ENCODE measurements around the gene ISLR. TPM values are rescaled to one million over a fixed set of nuclear protein-coding genes. Genes with fewer than 3 reads are reported as not detected.

Gene ISLR
- total RNA-seq, 1 experiment from 2014 or later: not detected

DNA sequence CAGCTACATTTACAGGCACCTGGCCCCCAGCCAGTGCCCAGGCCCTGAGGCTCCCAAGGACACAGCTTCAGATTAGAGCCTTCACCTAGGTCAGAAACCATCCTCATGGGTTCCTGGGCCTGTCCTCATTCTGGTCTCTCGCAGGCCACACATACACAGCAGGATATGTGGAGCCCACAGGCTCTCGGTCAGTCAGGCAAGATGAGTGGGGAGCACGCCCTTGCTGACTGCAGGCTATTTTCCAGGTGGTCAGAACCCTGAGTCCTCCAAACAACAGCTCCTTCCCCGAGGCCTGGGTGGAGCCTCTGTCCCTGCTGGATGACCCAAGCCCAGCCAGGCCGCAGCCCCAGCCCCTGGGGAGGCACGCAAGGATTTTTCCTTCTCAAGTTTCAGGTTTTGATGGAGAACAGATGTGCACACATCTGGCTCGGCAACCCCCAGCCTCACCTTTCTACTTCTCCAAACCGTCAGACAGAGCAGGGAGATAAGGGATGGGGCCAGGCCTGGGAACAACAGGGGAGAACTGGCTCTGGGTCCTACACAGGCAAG, 27.4 kb downstream of the ISLR start:
- POLR2A ChIA-PET (ENCODE audit: unreplicated experiment): no interaction called here
- Histone ChIP-seq H3K4me1 (ENCODE audit: insufficient read depth, low read length) (peaks cover 60% of the 10 kb centered on the region), H3K79me2 (ENCODE audit: low read length) (no peaks in the 10 kb centered on the region), H3K27me3 (ENCODE audit: low read length) (no peaks in the 10 kb centered on the region), H3K36me3 (ENCODE audit: low read depth, low read length) (no peaks in the 10 kb centered on the region), H2AFZ (ENCODE audit: low read length) (no peak overlapping the region), H3K9ac (ENCODE audit: low read length) (peak overlapping the region; percentile 31), H4K20me1 (ENCODE audit: low read length) (no peaks in the 10 kb centered on the region), H3K9me3 (ENCODE audit: low read length) (no peaks in the 10 kb centered on the region), H3F3A (ENCODE audit: low read length, unreplicated experiment) (no peaks in the 10 kb centered on the region), H3K27ac (ENCODE audit: low read length) (peak overlapping the region; percentile 80), H3K4me3 (ENCODE audit: low read length) (no peak overlapping the region), H3K9me2 (replicated peaks; ENCODE audit: low read length) (no peaks in the 10 kb centered on the region), H3K4me2 (ENCODE audit: low read length) (peak overlapping the region; percentile 49)
- peak; percentile 5; the same call in 1 of the 2 replicates for ATAC-seq
- TF ChIP-seq EZH2 (IDR thresholded peaks at IDR 0.05; ENCODE audit: low read length, unreplicated experiment) (no peak), EZH2phosphoT487 (IDR thresholded peaks at IDR 0.05; ENCODE audit: borderline replicate concordance, low read length) (no peak)
- TF ChIP-seq, protein P1, sequence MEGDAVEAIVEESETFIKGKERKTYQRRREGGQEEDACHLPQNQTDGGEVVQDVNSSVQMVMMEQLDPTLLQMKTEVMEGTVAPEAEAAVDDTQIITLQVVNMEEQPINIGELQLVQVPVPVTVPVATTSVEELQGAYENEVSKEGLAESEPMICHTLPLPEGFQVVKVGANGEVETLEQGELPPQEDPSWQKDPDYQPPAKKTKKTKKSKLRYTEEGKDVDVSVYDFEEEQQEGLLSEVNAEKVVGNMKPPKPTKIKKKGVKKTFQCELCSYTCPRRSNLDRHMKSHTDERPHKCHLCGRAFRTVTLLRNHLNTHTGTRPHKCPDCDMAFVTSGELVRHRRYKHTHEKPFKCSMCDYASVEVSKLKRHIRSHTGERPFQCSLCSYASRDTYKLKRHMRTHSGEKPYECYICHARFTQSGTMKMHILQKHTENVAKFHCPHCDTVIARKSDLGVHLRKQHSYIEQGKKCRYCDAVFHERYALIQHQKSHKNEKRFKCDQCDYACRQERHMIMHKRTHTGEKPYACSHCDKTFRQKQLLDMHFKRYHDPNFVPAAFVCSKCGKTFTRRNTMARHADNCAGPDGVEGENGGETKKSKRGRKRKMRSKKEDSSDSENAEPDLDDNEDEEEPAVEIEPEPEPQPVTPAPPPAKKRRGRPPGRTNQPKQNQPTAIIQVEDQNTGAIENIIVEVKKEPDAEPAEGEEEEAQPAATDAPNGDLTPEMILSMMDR (conservative IDR thresholded peaks at IDR 0.05; ENCODE audit: low read depth, low read length): no peak
- intact Hi-C loops (cut with micrococcal nuclease): no loop called here
- CTCF ChIA-PET: no interaction called here
- BruUV-seq (replicated peaks): no TSS peak
- DNase-seq: peak; percentile 37

GRCh38 chr15:74201710-74202420, 28.4 kb downstream of the ISLR start:
- TF ChIP-seq EZH2phosphoT487 (IDR thresholded peaks at IDR 0.05; ENCODE audit: borderline replicate concordance, low read length) (no peak), EZH2 (IDR thresholded peaks at IDR 0.05; ENCODE audit: low read length, unreplicated experiment) (no peak)
- TF ChIP-seq, protein P1 (conservative IDR thresholded peaks at IDR 0.05; ENCODE audit: low read depth, low read length): no peak
- ChIA-PET CTCF (no interaction called here), POLR2A (ENCODE audit: unreplicated experiment) (no interaction called here)
- no TSS peak for BruUV-seq (replicated peaks)
- Histone ChIP-seq H3F3A (ENCODE audit: low read length, unreplicated experiment) (no peaks in the 10 kb centered on the region), H3K9me2 (replicated peaks; ENCODE audit: low read length) (no peaks in the 10 kb centered on the region), H3K36me3 (ENCODE audit: low read depth, low read length) (no peaks in the 10 kb centered on the region), H2AFZ (ENCODE audit: low read length) (no peak overlapping the region), H3K27me3 (ENCODE audit: low read length) (no peaks in the 10 kb centered on the region), H3K9me3 (ENCODE audit: low read length) (no peaks in the 10 kb centered on the region), H3K79me2 (ENCODE audit: low read length) (no peaks in the 10 kb centered on the region), H3K4me3 (ENCODE audit: low read length) (no peak overlapping the region), H4K20me1 (ENCODE audit: low read length) (no peaks in the 10 kb centered on the region), H3K27ac (ENCODE audit: low read length) (peak overlapping the region; percentile 80), H3K9ac (ENCODE audit: low read length) (peak overlapping the region; percentile 31; the same call in 1 of the 2 replicates), H3K4me1 (ENCODE audit: insufficient read depth, low read length) (peaks cover 51% of the 10 kb centered on the region), H3K4me2 (ENCODE audit: low read length) (peak overlapping the region; percentile 49)
- DNase-seq (peak; percentile 53), ATAC-seq (no peak)
- intact Hi-C loops (cut with micrococcal nuclease): no loop called here
